A673 (cell line): ENCODE data around the gene GRHL3.

Experiments
- CTCF ChIP-seq: fragments of 300-800, 200-600 bp; sonication (generic); conservative IDR thresholded peaks from 2 replicates; pipeline ENCODE4 v1.5.1; 2017; ENCODE audit warnings: low read depth, mild to moderate bottlenecking, antibody characterized with exemption, low read length, moderate library complexity, mixed read lengths
- EZH2 ChIP-seq: fragments of 200-600 bp; sonication (generic); IDR thresholded peaks from 2 replicates; pipeline ENCODE4 v1.6.1; 2017; ENCODE audit warnings: borderline replicate concordance, low read depth, mild to moderate bottlenecking, mixed read lengths, antibody characterized with exemption, low read length; ENCODE audit not compliant: poor library complexity, severe bottlenecking

- TF ChIP-seq EZH2 = no peak
- TF ChIP-seq CTCF = no peak
Observed at GRCh38 chr1:24392982-24393650, 74.0 kb downstream of the GRHL3 start.
